HL-60 (cell line): ENCODE data around the gene ZNF341.

Source experiments
- DNase-seq, 2 experiments: peaks; one replicate each; pipeline ENCODE4 v3.0.0-alpha.2; 2010 to 2020; ENCODE audit warnings: low read depth in 1 of 2, low spot score in 1 of 2
- H3K27ac ChIP-seq: fragments of 250-450 bp; sonication (Bioruptor Pico); replicated peaks from 2 replicates; pipeline ENCODE4 v1.5.1; 2020; ENCODE audit warnings: mild to moderate bottlenecking, moderate library complexity
- H3K27me3 ChIP-seq: fragments of 250-450 bp; sonication (Bioruptor Pico); 2 replicates; pipeline ENCODE4 v1.5.1; 2021; ENCODE audit warnings: mild to moderate bottlenecking, moderate library complexity; ENCODE audit not compliant: insufficient read depth, poor library complexity, severe bottlenecking
- H3K4me3 ChIP-seq: replicated peaks from 2 replicates; pipeline ENCODE4 v1.5.1; 2011; ENCODE audit warnings: mild to moderate bottlenecking, control low read depth, low read length; ENCODE audit not compliant: insufficient read depth
- GABPA ChIP-seq: IDR thresholded peaks from 2 replicates; pipeline ENCODE4 v1.6.1; 2012; ENCODE audit warnings: low read depth
- POLR2AphosphoS5 ChIP-seq: IDR thresholded peaks from 2 replicates; pipeline ENCODE4 v1.6.1; 2012; ENCODE audit warnings: low read depth
- SPI1 ChIP-seq: IDR thresholded peaks from 2 replicates; pipeline ENCODE4 v1.6.1; 2012; ENCODE audit warnings: low read depth, mild to moderate bottlenecking, borderline replicate concordance
- TF ChIP-seq, protein P1 (sequence below): IDR thresholded peaks from one replicate; pipeline ENCODE4 v1.5.1; 2011; ENCODE audit warnings: low read length, control low read depth, inconsistent platforms; ENCODE audit not compliant: insufficient read depth
- TF ChIP-seq, protein P2 (sequence below): IDR thresholded peaks from 2 replicates; pipeline ENCODE4 v1.6.1; 2012; ENCODE audit warnings: low read depth; ENCODE audit not compliant: insufficient replicate concordance

ZNF341 gene

DNA sequence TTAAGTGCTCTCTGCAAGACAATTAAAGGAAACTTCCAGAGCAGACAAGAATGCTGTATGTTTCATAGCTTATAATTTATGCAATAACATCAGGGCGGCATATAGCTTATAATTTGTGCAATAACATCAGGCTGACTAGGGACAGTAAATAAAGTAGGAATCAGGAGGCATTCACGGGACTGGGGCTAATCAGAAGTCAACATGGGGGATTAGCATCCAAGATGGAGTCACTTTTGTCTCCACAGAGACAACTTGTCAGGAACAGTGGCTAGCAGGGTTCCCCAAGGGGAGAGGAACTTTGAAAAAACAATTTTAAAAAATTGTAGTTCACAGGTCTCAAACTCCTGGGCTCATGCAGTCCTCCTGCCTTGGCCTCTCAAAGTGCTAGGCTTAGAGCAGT is 3.3 kb upstream of the ZNF341 start:
- Histone ChIP-seq H3K27ac (no peak overlapping the region), H3K4me3 (no peak overlapping the region), H3K27me3 (no peaks in the 10 kb centered on the region)
- TF ChIP-seq SPI1 (no peak), GABPA (no peak)
- no peak for DNase-seq

DNA sequence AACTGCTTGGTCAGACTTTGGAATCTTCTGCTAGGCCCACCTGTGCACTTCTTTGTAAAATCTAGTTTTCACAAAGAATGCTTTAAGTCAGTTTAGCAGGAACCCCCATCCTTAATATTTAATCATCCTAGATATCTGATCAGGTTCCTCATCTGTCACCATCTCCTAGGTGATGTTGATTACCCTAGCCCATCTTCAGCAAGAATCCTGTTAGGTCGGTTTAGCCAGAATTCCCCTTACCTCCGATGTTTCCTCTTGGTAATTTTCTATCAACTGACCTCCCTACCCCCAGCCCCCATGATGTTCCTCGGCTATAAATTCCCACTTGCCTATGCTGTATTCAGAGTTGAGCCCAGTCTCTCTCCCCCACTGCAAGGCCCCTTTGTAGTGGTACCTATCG is 2.7 kb upstream of the ZNF341 start:
- TF ChIP-seq GABPA = no peak
- no peak for TF ChIP-seq POLR2AphosphoS5
- TF ChIP-seq SPI1 = no peak
- TF ChIP-seq, protein P1, sequence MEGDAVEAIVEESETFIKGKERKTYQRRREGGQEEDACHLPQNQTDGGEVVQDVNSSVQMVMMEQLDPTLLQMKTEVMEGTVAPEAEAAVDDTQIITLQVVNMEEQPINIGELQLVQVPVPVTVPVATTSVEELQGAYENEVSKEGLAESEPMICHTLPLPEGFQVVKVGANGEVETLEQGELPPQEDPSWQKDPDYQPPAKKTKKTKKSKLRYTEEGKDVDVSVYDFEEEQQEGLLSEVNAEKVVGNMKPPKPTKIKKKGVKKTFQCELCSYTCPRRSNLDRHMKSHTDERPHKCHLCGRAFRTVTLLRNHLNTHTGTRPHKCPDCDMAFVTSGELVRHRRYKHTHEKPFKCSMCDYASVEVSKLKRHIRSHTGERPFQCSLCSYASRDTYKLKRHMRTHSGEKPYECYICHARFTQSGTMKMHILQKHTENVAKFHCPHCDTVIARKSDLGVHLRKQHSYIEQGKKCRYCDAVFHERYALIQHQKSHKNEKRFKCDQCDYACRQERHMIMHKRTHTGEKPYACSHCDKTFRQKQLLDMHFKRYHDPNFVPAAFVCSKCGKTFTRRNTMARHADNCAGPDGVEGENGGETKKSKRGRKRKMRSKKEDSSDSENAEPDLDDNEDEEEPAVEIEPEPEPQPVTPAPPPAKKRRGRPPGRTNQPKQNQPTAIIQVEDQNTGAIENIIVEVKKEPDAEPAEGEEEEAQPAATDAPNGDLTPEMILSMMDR = no peak
- TF ChIP-seq, protein P2, sequence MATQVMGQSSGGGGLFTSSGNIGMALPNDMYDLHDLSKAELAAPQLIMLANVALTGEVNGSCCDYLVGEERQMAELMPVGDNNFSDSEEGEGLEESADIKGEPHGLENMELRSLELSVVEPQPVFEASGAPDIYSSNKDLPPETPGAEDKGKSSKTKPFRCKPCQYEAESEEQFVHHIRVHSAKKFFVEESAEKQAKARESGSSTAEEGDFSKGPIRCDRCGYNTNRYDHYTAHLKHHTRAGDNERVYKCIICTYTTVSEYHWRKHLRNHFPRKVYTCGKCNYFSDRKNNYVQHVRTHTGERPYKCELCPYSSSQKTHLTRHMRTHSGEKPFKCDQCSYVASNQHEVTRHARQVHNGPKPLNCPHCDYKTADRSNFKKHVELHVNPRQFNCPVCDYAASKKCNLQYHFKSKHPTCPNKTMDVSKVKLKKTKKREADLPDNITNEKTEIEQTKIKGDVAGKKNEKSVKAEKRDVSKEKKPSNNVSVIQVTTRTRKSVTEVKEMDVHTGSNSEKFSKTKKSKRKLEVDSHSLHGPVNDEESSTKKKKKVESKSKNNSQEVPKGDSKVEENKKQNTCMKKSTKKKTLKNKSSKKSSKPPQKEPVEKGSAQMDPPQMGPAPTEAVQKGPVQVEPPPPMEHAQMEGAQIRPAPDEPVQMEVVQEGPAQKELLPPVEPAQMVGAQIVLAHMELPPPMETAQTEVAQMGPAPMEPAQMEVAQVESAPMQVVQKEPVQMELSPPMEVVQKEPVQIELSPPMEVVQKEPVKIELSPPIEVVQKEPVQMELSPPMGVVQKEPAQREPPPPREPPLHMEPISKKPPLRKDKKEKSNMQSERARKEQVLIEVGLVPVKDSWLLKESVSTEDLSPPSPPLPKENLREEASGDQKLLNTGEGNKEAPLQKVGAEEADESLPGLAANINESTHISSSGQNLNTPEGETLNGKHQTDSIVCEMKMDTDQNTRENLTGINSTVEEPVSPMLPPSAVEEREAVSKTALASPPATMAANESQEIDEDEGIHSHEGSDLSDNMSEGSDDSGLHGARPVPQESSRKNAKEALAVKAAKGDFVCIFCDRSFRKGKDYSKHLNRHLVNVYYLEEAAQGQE = no peak
- H3K27ac ChIP-seq = no peak overlapping the region
- no peak for DNase-seq

DNA sequence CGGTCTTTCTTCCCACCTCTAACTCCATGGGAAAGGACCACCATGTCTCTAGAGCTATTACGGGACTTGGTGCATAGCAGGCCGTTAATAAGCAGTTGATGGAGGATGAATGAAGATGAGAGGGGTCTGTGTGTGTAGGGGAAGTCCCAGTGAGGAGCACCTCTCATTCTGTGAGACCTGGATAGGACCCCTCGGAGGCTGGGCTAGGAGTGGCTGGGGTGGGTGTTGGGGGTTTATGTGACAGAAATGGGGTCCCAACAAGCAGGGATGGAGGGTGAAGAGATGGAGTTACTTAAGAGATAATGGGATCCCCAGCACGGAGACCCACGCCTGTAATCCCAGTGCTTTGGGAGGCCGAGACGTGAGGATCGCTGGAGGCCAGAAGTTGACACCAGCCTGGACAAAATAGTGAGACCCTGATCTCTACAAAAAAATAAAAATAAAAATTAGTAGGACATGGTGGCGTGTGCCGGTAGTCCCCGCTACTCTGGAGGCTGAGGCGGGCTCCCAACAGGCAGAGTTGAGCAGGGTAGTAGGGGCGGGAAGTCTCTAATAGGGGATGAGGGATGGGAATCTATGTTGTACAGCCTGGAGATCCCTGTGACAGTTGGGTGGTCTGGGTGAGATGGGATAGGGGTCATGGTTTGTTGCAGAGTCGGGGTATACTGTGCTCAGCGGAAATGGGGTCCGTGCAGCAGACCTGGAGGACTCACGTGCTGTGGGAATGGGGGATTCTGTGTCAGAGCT is 677 bp upstream of the ZNF341 start:
- H3K27ac ChIP-seq = peak overlapping the region; percentile 68
- peak in 1 of 2 experiments; percentile 4 for DNase-seq
- peak overlapping the region; percentile 55 for H3K4me3 ChIP-seq
- TF ChIP-seq SPI1 (no peak), GABPA (no peak), POLR2AphosphoS5 (no peak)
- TF ChIP-seq, protein P2 = no peak
- TF ChIP-seq, protein P1 = no peak
- H3K27me3 ChIP-seq = no peaks in the 10 kb centered on the region

More for the DNA sequence above, 2.7 kb upstream of the ZNF341 start:
- Histone ChIP-seq H3K27me3 (no peaks in the 10 kb centered on the region), H3K4me3 (no peak overlapping the region)

DNA sequence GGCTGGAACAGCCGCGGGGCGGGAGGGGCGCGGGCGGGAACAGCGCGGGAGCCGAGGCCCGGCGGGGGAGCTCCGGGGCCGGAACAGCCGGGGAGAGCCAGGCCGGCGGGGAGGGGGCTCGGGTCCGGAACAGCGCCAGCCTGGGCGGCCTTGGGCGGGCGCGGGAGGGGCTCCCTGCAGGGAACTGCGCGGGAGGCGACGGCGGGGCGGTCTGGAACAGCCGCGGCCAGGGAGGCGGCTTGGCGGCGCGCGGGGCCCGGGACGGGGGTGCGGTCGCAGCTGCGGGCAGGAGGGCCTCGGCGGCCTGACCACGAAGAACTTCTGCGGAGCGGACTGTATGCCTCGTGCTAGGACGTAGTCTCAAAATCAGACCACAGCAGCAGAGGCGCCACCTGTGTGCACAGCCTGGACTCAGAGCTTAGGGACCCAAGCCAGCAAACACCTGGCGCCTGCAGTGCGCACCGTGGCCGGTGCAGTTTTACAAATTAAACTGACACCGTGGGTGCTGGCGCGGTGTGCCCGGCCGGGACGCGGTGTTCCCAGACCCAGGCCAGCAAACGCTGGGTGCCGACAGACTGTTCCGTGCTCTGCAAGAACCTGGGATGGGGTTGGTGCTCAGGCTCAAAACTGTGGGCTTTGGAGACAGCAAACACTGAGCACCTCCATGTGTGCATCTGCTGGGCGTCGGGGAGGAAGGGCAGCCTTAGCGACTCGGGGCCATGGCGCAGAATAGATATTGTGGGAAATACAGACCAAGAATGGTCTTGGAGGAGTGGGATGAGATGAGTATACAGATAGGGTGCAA is 572 bp downstream of the ZNF341 start:
- TF ChIP-seq, protein P2 = no peak
- TF ChIP-seq SPI1 (peak; percentile 10; the same call in 1 of the 2 replicates), POLR2AphosphoS5 (peak; percentile 54; the same call in 1 of the 2 replicates)
- Histone ChIP-seq H3K4me3 (peak overlapping the region; percentile 49), H3K27ac (peak overlapping the region; percentile 76), H3K27me3 (no peaks in the 10 kb centered on the region)
- peak; percentile 82 to 91 for DNase-seq
